HepG2 (cell line): Measurements from ENCODE around the gene CLCN2. TPM values are rescaled to one million over a fixed set of nuclear protein-coding genes. Genes with fewer than 3 reads are reported as not detected.

Experiments used
- CSRNP1 ChIP-seq: sonication (generic); formaldehyde crosslinking; IDR thresholded peaks from 2 replicates; pipeline ENCODE4 v1.8.1; 2023; ENCODE audit warnings: mild to moderate bottlenecking, missing genetic modification reagents
- DZIP1 ChIP-seq: sonication (generic); formaldehyde crosslinking; IDR thresholded peaks from 2 replicates; pipeline ENCODE4 v1.5.0; 2020; ENCODE audit warnings: mild to moderate bottlenecking, missing genetic modification reagents
- EZH2 ChIP-seq: conservative IDR thresholded peaks from 2 replicates; pipeline ENCODE4 v1.6.1; 2012; ENCODE audit warnings: mild to moderate bottlenecking, low read depth, low read length, moderate library complexity
- GTF2F1 ChIP-seq: fragments of 150-350 bp; IDR thresholded peaks from 2 replicates; pipeline ENCODE4 v1.6.1; 2014; ENCODE audit warnings: low read length
- MIXL1 ChIP-seq: IDR thresholded peaks from 2 replicates; pipeline ENCODE4 v1.6.1; 2016
- NFYC ChIP-seq: IDR thresholded peaks from 2 replicates; pipeline ENCODE4 v1.6.1; 2016; ENCODE audit warnings: missing genetic modification reagents, missing compliant biosample characterization
- NKX3-1 ChIP-seq: sonication (generic); formaldehyde crosslinking; IDR thresholded peaks from 2 replicates; pipeline ENCODE4 v1.5.0; 2020; ENCODE audit warnings: missing genetic modification reagents
- RELA ChIP-seq: sonication (generic); formaldehyde crosslinking; IDR thresholded peaks from 2 replicates; pipeline ENCODE4 v1.4.0; 2020; ENCODE audit warnings: missing genetic modification reagents
- SNAPC5 ChIP-seq: sonication (generic); formaldehyde crosslinking; IDR thresholded peaks from 2 replicates; pipeline ENCODE4 v1.8.1; 2023; ENCODE audit warnings: mild to moderate bottlenecking, missing genetic modification reagents, borderline replicate concordance
- SP4 ChIP-seq: sonication (generic); formaldehyde crosslinking; IDR thresholded peaks from 2 replicates; pipeline ENCODE4 v1.8.1; 2023; ENCODE audit warnings: mild to moderate bottlenecking, missing genetic modification reagents
- TCF7L2 ChIP-seq: IDR thresholded peaks from 2 replicates; pipeline ENCODE4 v1.6.1; 2011; ENCODE audit warnings: mild to moderate bottlenecking, low read depth, low read length, moderate library complexity
- THAP8 ChIP-seq: sonication (generic); formaldehyde crosslinking; IDR thresholded peaks from 2 replicates; pipeline ENCODE4 v1.5.1; 2020; ENCODE audit warnings: missing genetic modification reagents, mild to moderate bottlenecking, borderline replicate concordance
- ZFP91 ChIP-seq: sonication (generic); formaldehyde crosslinking; IDR thresholded peaks from 2 replicates; pipeline ENCODE4 v1.9.0; 2022; ENCODE audit warnings: missing genetic modification reagents, mild to moderate bottlenecking, borderline replicate concordance
- ZNF30 ChIP-seq: sonication (generic); formaldehyde crosslinking; IDR thresholded peaks from 2 replicates; pipeline ENCODE4 v1.5.0; 2020; ENCODE audit warnings: mild to moderate bottlenecking, missing genetic modification reagents
- ZNF335 ChIP-seq: sonication (generic); formaldehyde crosslinking; IDR thresholded peaks from 2 replicates; pipeline ENCODE4 v1.4.0; 2020; ENCODE audit warnings: missing genetic modification reagents
- ZNF430 ChIP-seq: sonication (generic); formaldehyde crosslinking; IDR thresholded peaks from 2 replicates; pipeline ENCODE4 v1.9.0; 2021; ENCODE audit warnings: mild to moderate bottlenecking, missing genetic modification reagents
- ZNF773 ChIP-seq: sonication (generic); formaldehyde crosslinking; IDR thresholded peaks from 2 replicates; pipeline ENCODE4 v1.4.0; 2020; ENCODE audit warnings: missing genetic modification reagents, borderline replicate concordance
- ZNF883 ChIP-seq: sonication (generic); formaldehyde crosslinking; IDR thresholded peaks from 2 replicates; pipeline ENCODE4 v1.5.1; 2020; ENCODE audit warnings: mild to moderate bottlenecking, missing genetic modification reagents; ENCODE audit errors: not compliant biosample characterization
- polyA plus RNA-seq, 8 experiments: library from polyadenylated mRNA; depleted of rRNA in 3 of 8; stranded (reverse) in 7 of 8; unstranded in 1 of 8; fragments of >200 nt; fragmentation: Illumina TruSeq in 4 of 8; extraction: Trizol in 4 of 8; gene quantifications; 2 replicates each; pipeline versions ENCODE4 v1.2.1 to v1.2.3, GENCODE V29; 2011 to 2016; ENCODE audit warnings: low read depth in 4 of 8, missing spikeins in 1 of 8, mixed read lengths in 1 of 8; ENCODE audit not compliant: insufficient read depth in 1 of 8
- total RNA-seq, 5 experiments: library from RNA; depleted of rRNA; stranded (reverse); fragments of >200 nt; fragmentation: Illumina TruSeq; extraction: Trizol; gene quantifications; 2 replicates each; pipeline ENCODE4 v1.2.3, GENCODE V29; 2016; ENCODE audit warnings: low read depth in 1 of 5
- TF ChIP-seq, protein P1 (sequence below): sonication (generic); formaldehyde crosslinking; IDR thresholded peaks from 2 replicates; pipeline ENCODE4 v1.8.1; 2022; ENCODE audit warnings: low read depth, mild to moderate bottlenecking, missing genetic modification reagents

The CLCN2 gene
- total and polyA plus RNA-seq, 2 of the 13 experiments (the other 11 are each of a cell fraction or from before 2014, with no cell fraction given): 11.4 to 13.5 TPM

- TF ChIP-seq, protein P1, sequence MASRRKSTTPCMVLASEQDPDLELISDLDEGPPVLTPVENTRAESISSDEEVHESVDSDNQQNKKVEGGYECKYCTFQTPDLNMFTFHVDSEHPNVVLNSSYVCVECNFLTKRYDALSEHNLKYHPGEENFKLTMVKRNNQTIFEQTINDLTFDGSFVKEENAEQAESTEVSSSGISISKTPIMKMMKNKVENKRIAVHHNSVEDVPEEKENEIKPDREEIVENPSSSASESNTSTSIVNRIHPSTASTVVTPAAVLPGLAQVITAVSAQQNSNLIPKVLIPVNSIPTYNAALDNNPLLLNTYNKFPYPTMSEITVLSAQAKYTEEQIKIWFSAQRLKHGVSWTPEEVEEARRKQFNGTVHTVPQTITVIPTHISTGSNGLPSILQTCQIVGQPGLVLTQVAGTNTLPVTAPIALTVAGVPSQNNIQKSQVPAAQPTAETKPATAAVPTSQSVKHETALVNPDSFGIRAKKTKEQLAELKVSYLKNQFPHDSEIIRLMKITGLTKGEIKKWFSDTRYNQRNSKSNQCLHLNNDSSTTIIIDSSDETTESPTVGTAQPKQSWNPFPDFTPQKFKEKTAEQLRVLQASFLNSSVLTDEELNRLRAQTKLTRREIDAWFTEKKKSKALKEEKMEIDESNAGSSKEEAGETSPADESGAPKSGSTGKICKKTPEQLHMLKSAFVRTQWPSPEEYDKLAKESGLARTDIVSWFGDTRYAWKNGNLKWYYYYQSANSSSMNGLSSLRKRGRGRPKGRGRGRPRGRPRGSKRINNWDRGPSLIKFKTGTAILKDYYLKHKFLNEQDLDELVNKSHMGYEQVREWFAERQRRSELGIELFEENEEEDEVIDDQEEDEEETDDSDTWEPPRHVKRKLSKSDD: peak; percentile 97
- no peak for TF ChIP-seq ZFP91
- 0 out of 2 replicates have a peak, but pooled peaks have one; percentile 37 for TF ChIP-seq CSRNP1 (CRISPR knock-in tag)
- no peak for TF ChIP-seq SNAPC5 (CRISPR knock-in tag)
- no peak for TF ChIP-seq TCF7L2
- peak; percentile 58 for TF ChIP-seq ZNF883 (CRISPR knock-in tag)
- TF ChIP-seq ZNF773 (CRISPR knock-in tag): no peak
- TF ChIP-seq NKX3-1: no peak
- TF ChIP-seq SP4 (CRISPR knock-in tag): peak; percentile 89
- TF ChIP-seq GTF2F1: no peak
- TF ChIP-seq ZNF30 (CRISPR knock-in tag): no peak
- no peak for TF ChIP-seq MIXL1 (CRISPR knock-in tag)
- no peak for TF ChIP-seq DZIP1
- TF ChIP-seq NFYC (CRISPR knock-in tag): 0 out of 2 replicates have a peak, but pooled peaks have one; percentile 15
- peak; percentile 75; the same call in 1 of the 2 replicates for TF ChIP-seq RELA
- TF ChIP-seq ZNF430 (CRISPR knock-in tag): no peak
- TF ChIP-seq ZNF335 (CRISPR knock-in tag): peak; percentile 34; the same call in 1 of the 2 replicates
- TF ChIP-seq THAP8 (CRISPR knock-in tag): no peak
- TF ChIP-seq EZH2: no peak
Observed at GRCh38 chr3:184335661-184336546, 25.5 kb downstream of the CLCN2 start (continued).
